Glomerular endothelial cell (primary cell): ENCODE measurements around the gene BHLHE23. TPM values are rescaled to one million over a fixed set of nuclear protein-coding genes. Genes with fewer than 3 reads are reported as not detected.

ENCODE experiments used
- DNase-seq: peaks from one replicate; pipeline ENCODE4 v3.0.0-alpha.2; 2011; ENCODE audit warnings: low read depth, low spot score; ENCODE audit errors: extremely low read depth
- total RNA-seq: library from RNA; depleted of rRNA; stranded (reverse); fragments of >200 nt; gene quantifications from 2 replicates; pipeline ENCODE4 v1.2.3, GENCODE V29; 2015

Gene BHLHE23
- total RNA-seq, 1 donor from 2014 or later, result not detected

DNA sequence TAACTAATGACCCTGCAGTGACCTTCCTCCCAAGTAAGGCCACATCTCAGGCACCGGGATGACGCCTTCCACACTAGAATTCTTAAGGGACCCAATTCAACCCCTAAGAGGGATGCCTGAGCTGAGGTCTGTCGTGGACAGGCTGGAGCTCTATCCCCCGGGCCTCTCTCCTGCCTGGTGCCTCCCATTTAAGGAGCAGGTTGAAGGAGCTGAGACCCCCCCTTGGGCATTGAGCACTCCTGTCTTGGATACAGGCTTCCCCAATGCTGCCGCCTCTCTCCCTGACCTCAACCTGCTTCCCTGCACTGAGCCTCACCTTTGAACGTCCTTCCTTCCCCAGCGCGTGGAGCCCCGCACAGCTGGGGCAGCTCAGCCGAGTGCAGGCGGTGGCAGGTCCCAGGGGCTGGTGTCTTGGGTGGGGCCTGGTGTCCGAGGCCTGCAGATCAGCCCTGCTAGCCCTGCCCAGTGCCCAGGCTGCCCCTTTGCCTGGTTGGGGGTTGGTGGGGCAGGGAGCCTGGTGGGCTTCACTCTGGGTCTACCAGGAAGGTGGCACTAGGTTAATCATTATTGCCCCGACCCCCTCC is 19.9 kb upstream of the BHLHE23 start:
- DNase-seq, result no peak

DNA sequence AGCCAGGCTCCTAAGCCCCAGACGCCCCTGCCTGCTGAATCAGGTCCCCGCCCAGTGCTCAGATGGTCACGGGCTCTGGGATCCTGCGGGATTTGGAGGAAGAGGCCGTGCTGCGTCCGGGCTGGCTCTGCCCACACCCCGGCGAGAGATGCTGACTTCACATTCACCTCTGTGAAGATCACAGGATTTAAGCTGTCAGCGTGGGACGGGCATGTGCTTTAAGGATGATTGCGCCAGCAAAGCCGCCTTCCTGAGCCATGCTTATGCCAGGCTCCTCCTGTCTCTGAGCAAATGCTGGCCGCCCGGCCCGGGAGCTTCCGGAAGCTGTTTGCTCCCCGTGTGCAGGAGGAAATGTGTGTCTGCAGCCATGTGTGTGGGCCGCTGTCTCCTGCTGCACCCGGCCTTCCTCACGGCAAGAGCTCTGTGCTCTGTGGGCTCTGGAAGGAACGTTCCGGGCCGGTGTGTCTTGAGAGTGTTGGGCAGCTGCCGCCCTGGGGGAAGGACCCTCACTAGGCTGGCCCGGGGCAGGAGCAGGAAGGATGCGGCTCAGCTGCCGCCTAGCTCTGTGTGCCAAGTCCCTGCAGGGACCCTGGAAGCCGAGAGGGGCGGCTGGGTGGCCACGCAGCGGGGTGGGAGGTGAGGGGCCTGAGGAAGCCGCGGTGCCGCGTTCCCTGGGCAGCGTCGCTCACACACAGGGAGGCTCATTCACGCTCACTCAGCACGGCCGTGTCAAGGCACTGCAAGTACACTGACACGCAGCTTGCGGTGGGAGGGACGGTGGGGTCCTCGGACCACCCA is 19.0 kb upstream of the BHLHE23 start:
- DNase-seq, result no peak

DNA sequence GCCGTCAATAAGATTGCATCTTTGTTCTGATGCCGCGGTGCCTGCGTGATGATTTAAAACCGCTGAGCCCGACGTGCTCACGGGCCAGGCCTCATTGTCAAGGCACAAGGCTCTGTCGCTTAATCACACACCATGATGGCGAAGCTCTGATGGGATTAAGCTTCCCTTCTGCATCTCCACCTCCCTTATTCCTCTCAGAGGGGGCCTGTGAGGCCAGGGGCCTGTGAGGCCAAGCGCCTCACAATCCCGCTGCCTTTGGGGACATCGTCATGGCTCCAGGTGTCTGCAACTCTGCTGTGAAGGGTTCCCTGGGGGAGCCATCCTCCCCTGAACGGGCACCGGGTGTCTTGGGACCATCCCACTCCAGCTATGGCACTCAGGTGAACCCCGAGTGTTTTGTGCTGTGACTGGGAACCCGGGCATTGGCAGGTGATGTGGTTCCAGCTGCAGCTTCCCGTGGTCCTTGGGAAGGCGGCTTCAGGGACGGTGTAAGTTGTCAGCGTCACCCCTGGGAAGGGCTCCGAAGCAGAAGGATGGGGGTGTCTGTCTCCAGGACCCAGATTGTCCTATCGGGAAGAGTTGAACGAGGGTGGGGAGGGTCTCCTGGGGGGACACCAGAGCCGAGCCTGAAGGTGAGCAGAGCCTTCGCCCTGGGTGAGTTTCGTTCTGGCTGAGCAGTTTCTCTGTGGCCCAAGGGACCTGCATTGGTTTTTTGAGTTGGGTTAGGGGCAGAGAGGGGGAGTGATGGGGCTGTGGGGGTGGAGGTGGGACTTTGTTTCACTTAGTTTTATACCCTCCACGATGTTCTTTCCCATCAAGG is 18.0 kb upstream of the BHLHE23 start:
- DNase-seq, result no peak

DNA sequence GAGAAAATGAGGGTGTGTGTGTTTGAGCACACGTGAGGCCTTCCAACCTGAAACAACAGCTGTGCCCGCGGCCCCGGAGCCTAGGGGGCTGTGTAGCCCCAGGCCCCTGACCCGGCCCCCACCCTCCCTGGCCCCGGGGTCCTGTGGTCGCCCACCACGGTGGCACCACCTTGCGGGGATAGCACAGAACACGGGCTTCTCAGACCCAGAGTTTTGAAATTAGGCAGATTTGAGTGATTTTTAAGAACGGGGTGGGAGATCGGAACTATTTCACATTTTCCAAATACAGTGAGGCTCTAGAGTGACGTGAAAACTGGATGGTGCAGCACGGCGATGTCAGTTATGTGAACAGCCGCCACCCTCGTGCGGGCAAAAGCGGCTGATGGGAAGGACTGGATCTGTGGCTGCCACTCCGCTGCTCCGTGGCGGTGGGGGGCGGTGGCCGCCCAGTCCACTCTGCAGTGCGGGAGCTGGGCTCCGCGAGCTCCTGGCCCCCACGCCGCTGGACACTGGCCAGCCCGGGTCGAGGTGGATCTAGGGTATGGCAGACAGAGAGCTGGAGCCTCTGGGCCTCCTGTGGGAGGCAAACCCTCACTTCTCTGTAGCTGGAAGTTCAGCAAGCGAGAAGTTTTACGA is 17.3 kb upstream of the BHLHE23 start:
- DNase-seq, result no peak

DNA sequence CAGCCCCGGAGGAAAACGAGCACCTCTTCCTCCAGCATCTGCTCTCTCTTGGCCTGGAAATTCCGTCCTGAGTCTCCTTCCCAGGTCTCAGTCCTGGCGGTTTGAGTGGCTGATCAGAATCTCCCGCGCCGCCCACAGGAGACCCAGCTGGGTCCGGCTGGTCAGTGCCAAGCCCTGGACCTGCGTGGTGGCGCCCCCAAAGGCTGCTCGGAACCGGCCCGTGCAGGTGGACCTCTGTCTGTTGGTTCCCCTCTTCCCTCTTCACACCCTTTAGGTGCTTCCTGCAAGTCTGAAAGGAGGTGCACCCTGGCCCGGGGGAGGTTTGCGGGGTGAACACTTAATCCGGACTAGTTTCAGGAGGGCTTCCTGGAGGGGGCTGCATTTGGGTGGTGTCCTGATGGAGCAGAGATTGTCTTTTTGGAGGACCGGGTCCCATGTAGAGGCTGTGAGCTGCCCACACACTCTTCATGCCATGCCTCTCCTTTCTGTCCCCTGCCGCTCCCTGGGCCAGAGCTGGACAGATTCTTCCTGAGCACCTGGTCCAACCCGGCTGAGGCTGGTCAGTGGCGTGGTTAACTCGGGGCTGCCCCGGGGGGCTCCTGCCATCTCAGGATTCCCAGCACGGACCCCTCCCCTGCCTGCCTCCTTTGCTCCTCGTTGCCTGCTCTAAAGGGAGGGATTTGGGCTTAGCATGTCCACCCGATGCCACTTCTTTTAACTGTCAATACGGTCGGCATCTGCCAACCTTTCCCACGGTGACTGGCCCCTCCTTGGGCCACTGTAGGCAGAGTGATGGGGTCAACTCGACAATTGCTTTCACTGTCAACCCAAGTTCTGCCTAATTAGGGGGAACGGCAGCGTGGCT is 16.5 kb upstream of the BHLHE23 start:
- no peak for DNase-seq

DNA sequence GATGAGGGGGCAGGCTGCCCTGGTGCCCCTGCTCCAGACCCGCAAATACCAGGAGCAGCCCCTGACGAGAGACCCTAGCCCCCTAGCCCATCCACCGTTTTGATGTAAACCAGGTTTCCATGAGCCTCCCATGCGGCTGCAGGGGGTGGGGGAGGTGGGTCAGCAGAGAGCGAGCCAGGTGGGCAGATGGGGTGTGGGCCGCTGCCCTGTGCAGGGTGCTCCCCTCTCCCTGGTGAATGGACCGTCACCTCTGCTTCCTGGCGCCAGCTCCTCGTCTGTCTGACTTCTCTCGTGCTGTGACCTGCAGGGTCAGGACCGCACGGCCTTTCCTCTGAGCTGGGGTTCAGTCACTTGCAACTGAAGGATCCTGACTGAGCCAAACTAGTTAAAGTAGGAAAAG is 15.7 kb upstream of the BHLHE23 start:
- no peak for DNase-seq

DNA sequence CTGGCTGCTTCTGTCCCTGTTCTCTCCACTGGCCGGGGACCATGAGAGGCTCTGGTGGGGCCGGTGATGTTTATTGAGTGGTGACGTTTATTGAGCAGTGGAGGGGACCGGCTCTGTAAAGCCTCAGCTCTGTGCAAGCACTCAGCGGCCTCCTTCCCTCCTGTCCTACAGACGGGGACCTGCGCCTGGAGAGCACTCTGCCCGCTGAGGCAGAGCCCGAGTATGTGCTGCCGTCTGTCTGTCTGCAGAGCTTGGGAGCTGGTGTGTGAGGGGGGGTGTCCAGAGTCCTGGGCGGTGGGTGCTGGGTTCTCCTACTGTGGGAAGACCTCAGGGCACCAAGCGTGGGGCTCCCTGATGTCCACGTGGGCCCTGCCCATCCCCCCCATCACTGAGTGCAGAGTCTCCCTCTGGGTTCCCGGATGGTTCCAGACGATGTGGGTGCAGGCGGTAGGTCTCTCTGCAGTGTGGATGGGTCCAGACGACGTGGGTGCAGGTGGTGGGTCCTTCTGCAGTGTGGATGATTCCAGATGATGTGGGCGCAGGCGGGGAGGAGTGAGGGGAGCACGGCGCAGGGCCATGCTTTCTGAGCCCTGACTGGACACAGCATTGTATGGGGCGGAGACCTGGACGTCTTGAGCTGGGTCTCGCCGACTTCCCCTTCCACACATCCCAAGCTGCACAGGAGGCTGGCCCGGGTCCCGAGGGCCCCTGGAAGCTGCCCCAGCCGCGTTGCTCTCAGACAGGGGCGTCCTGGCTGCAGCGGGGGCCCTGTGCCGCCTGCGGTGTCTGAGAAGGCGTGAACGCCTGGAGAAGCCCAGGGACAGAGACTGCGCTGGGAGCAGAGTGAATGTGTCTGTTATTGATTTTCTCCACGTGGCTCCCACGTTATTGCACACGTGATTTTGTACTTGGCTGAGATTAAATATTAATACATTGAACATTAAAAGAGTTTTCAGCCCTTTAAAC is 14.9 kb upstream of the BHLHE23 start:
- DNase-seq, result no peak

DNA sequence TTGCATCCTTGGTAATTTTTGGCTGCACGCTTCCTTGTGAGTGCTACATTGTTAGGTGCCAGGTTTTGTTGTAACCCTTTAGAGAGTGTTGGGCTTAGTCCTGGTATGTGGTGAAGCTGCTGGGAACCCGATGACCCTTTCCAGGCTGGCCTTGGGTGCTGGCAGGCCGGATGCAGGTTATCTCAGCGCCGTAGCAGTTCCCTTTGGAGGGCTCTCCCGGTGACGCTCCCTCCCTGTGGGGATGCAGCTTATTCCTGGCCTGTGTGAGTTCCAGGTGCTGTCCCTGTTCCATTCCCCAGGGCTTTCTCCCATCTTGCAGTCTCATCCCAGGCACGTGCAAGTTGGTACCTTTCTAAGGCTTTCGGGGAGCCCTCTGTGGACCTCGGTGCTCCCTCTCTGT is 13.9 kb upstream of the BHLHE23 start:
- no peak for DNase-seq

DNA sequence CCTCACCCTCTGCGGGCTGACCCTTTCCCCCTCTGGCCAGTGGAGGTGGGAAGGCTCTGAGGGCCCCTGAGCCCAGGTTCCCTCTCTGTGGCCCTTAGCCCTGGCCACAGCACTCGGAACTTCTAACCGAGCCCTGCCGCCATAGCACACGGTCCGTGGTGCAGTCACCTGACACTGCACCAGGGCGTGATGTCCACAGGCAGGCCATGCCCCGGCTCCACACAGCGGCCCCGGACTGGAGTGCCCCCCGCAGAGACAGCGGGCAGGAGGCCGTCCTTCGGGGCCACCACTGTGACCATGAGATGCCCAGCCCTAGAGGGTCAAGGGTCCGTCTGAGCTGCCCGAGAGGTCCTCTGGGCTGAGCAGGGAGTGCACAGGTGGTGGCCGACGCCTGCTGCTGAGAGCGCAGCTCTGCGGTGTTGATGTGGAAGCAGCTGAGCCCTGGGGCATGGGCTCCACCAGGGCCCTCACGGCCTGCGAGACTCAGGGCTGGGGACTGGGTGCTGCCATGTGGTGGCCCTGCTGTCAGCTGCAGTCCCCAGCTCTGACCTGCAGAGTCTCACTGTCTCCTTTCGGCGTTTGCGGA is 11.2 kb upstream of the BHLHE23 start:
- no peak for DNase-seq

DNA sequence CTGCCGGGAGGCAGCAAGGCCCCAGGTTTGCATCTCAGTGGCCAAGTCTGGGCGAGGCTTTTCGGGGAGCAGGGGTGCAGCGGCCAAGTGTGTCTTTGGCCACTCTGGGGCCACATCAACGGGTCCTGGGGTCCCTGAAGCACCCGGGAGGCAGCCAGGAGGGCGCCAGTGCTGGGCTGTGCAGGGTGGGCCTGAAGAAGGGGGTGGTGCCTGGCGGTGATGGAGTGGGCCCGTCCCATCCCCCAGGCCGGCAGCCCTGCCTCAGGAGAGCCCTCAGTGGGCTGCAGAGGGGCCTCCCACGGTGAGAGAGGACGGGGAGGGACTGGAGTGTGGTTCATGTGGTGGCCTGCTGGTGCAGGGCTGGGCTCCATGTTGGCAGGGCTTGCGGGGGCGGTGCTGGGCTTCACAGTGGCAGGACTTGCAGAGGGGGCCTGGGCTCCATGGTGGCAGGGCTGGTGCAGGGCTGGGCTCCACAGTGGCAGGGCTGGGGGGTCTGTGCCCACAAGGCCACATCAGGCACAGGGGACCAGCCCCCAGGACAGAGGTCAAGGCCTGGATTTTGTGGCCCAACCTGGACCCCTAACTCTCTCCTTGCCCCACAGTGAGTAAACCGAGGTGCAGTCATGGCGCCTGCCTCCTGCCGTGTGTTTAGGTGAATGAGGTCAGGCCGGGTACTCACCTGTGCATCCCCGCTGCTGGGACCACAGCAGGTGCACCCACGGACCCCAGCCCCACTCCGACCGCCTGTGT is 10.5 kb upstream of the BHLHE23 start:
- no peak for DNase-seq

DNA sequence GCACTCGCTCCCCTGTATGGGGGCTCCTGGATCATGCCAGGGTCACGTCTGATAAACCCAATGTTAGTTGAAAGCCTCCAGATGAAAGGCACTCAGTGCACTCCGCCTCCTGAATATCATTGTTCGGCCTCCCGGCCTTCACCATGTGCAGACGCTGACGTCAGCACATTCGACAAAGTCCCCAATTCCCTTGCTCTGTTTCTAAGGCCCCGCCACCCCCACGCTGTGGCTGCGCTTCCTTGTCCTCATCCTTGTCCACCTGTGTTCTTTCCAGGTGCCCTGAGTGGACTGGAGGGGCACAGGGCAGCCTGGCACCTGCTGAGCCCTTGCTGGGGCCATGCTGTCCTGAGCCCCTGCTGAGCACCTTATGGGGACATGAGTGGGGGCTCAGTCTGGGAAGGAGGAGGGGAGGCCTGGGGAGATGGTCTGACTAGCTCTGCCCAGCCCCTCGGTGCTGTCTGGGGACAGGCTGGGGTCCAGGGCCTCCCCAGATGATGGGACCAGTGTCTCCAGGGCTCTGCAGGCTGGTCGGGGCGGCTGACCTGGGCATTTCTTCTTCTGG is 9.8 kb upstream of the BHLHE23 start:
- DNase-seq, result no peak

DNA sequence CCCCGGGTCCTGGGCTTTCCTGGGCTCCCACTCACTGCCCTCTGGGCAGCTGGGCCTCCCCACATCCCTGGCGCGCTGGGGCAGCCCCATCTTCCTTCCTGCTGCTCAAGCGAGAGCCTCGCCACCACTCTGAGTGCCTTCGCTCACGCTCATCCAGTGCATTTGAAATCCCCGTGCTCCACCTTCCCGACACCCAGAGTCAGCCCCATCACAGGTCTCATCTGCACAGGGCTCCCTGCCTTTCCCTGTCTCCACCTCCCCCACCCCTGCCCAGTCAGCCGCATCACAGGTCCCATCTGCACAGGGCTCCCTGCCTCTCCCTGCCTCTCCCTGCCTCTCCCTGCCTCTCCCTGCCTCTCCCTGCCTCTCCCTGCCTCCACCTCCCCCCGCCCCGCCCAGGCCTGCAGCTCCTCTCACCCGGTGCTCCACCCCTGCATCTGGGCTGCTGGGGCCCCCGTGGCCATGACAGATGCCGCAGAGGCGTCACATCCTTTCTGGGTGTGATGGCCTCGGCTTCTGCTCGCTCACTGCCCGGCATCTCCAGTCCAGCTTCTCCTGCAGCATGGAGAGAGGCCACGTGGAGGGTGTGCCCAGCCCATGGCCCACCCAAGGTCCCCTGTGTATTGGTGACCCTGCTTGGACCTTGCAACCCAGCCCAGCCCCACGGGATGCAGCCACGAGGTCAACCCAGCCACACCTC is 9.0 kb upstream of the BHLHE23 start:
- no peak for DNase-seq

DNA sequence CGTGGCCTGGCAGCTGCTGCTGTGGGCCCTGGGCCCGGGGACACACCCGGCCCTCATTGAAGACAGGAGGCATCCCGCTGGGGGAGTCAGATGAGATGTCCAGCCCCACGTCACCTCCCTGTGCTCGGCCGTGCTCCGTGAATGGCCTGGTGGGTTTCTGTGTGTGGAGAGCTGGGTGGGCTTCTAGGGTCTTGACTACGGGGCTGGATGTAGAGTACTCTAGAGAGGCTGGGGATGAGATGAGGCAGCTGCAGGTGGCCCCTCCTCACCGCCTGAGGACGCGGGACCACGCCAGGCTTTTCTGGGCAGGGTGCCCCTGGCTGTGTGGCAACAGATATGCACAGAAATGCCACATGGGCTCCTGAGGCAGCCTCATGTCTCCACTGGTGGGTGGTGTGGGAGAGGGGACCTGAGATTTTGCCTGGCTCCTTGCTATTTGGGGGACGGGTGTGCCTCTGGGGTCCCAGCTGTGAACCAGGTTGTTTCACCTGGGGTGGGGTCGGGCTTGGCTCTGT is 8.4 kb upstream of the BHLHE23 start:
- no peak for DNase-seq

DNA sequence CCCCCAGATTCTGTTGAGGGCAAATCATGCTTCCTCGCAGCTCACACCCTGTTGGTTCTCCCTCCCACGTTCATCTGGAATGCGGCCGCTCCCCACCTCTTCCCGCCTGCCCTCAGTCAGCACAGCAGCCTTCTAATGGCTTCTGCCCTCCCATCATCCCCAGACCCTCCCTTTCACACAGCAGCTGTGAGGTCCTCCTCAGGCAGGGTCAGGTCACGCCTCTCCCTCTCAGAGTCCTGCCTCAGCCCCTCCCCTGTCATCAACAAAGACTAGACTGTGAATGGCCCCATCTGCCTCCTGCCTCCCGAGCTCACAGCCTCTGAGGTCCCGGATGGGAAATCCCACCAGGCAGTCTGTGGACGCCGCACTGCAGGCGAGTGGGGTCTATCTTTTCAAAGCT is 7.9 kb upstream of the BHLHE23 start:
- DNase-seq, result no peak

DNA sequence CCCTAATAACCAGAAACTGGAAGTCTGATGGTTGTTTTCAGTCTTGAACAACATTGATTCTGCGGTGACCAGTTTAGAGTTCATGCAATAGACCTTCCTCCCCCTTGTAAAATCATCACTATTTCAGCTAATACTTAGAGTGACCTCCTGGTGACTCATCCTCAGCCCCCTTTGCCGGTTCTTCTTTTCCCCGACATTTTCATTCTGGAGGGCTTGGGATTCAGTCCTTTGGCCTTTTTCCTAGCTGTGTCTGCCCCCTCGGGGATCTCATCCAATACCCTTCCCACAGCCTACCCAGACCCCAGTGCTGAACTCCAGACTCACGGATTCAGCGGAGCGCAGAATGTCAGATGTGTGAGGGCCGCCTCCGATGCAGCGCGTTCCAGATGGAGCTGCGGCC is 7.5 kb upstream of the BHLHE23 start:
- DNase-seq, result no peak

DNA sequence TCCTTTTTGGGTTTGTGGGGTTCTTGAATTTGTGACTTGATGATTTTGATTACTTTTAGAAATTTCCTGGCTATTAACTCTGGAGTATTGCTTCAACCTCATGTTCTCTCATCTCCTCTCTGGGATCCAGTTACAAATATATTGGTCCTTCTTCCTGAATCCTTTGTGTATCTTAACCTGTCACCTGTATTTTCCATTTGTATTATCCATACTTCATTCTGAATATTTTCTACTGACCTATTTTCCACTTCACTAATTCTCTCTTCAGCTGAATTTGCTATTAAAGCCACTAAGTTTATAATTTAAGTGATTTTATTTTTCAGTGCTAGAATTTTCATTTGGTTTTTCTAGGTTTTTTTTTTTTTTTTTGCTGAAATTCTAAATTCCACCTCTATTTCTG is 6.4 kb upstream of the BHLHE23 start:
- no peak for DNase-seq

DNA sequence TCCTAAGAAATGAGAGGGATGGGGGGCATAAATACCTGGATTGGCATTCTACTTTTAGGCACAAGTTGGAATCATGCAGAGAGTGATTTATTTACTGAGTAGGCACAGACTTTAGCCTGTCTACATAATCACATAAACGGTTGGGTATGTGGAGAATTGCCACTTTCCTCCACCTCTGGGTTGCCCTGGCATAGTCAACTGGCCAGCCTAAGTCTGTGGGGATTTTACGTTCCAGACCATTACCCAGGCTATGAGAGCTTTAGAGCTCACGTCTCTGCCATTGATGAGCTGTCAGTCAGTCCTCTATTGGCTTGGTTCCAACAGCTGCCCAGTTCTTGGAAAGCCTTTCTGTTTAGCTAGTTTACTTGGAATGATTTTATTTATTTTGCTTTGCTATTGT is 5.0 kb upstream of the BHLHE23 start:
- no peak for DNase-seq
